ENCODE measurements around the gene XK. TPM values are rescaled to one million over a fixed set of nuclear protein-coding genes. Genes with fewer than 3 reads are reported as not detected.

XK gene
- total RNA-seq, 1 experiment from 2014 or later, result 0.30 TPM

DNA sequence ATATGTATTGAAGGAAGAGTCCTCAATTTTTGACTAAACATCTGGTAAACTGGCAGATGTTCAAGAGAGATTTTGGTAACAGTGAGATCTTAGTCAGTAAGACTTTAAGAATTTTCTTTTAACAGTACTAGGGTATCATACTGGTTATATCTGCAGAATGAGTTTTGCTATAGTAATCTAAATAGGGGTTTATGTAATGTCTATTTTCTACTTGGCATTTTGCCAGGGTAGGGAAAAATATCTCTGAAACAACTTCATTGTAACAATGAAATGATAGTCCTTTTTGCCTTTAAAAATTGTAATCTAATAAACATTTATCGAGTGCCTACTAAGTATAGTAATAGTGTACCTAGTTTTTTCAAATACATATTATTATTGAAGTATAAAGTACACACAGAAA, 32.1 kb downstream of the XK start:
- no peak for DNase-seq (ENCODE audit: low spot score)
- no peak overlapping the region for H3K27ac ChIP-seq (ENCODE audit: low read depth, low read length, poor library complexity, severe bottlenecking)
- intact Hi-C loops (cut with micrococcal nuclease; ENCODE audit: unreplicated experiment), result no loop called here
- H3K4me1 ChIP-seq (ENCODE audit: insufficient read depth, low read length, poor library complexity, severe bottlenecking), result no peaks in the 10 kb centered on the region
- POLR2A ChIA-PET (ENCODE audit: low non-redundant PET), result no interaction called here
- no peaks in the 10 kb centered on the region for H3K9me3 ChIP-seq (ENCODE audit: low read depth, low read length, poor library complexity, severe bottlenecking)
- CTCF ChIA-PET, result no interaction called here
- TF ChIP-seq EZH2 (IDR thresholded peaks at IDR 0.05; ENCODE audit: borderline replicate concordance, low read depth, low read length, poor library complexity, severe bottlenecking), result no peak
- TF ChIP-seq, protein P1, sequence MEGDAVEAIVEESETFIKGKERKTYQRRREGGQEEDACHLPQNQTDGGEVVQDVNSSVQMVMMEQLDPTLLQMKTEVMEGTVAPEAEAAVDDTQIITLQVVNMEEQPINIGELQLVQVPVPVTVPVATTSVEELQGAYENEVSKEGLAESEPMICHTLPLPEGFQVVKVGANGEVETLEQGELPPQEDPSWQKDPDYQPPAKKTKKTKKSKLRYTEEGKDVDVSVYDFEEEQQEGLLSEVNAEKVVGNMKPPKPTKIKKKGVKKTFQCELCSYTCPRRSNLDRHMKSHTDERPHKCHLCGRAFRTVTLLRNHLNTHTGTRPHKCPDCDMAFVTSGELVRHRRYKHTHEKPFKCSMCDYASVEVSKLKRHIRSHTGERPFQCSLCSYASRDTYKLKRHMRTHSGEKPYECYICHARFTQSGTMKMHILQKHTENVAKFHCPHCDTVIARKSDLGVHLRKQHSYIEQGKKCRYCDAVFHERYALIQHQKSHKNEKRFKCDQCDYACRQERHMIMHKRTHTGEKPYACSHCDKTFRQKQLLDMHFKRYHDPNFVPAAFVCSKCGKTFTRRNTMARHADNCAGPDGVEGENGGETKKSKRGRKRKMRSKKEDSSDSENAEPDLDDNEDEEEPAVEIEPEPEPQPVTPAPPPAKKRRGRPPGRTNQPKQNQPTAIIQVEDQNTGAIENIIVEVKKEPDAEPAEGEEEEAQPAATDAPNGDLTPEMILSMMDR (conservative IDR thresholded peaks at IDR 0.05; ENCODE audit: low read depth, low read length), result no peak
- H3K4me3 ChIP-seq (ENCODE audit: low read depth, low read length, poor library complexity, severe bottlenecking), result no peak overlapping the region
- no peaks in the 10 kb centered on the region for H3K27me3 ChIP-seq (replicated peaks; ENCODE audit: insufficient read depth, low read depth, low read length, poor library complexity)
- BruUV-seq (replicated peaks), result no TSS peak
- H3K36me3 ChIP-seq (ENCODE audit: insufficient read depth, low read length, poor library complexity, severe bottlenecking), result no peaks in the 10 kb centered on the region

- no peak for TF ChIP-seq EZH2 (IDR thresholded peaks at IDR 0.05; ENCODE audit: borderline replicate concordance, low read depth, low read length, poor library complexity, severe bottlenecking)
- TF ChIP-seq, protein P1 (conservative IDR thresholded peaks at IDR 0.05; ENCODE audit: low read depth, low read length), result no peak
- no peaks in the 10 kb centered on the region for H3K4me1 ChIP-seq (ENCODE audit: insufficient read depth, low read length, poor library complexity, severe bottlenecking)
- POLR2A ChIA-PET (ENCODE audit: low non-redundant PET), result no interaction called here
- intact Hi-C loops (cut with micrococcal nuclease; ENCODE audit: unreplicated experiment), result no loop called here
- no peaks in the 10 kb centered on the region for H3K36me3 ChIP-seq (ENCODE audit: insufficient read depth, low read length, poor library complexity, severe bottlenecking)
- CTCF ChIA-PET, result no interaction called here
- H3K4me3 ChIP-seq (ENCODE audit: low read depth, low read length, poor library complexity, severe bottlenecking), result no peak overlapping the region
- no TSS peak for BruUV-seq (replicated peaks)
- no peaks in the 10 kb centered on the region for H3K9me3 ChIP-seq (ENCODE audit: low read depth, low read length, poor library complexity, severe bottlenecking)
- no peaks in the 10 kb centered on the region for H3K27me3 ChIP-seq (replicated peaks; ENCODE audit: insufficient read depth, low read depth, low read length, poor library complexity)
- DNase-seq (ENCODE audit: low spot score), result no peak
- H3K27ac ChIP-seq (ENCODE audit: low read depth, low read length, poor library complexity, severe bottlenecking), result no peak overlapping the region
These were observed 37.0 kb downstream of the XK start for GRCh38 chrX:37722595-37722994.

GRCh38 chrX:37726346-37726745, 40.8 kb downstream of the XK start:
- Histone ChIP-seq H3K4me1 (ENCODE audit: insufficient read depth, low read length, poor library complexity, severe bottlenecking) (no peaks in the 10 kb centered on the region), H3K36me3 (ENCODE audit: insufficient read depth, low read length, poor library complexity, severe bottlenecking) (no peaks in the 10 kb centered on the region), H3K4me3 (ENCODE audit: low read depth, low read length, poor library complexity, severe bottlenecking) (no peak overlapping the region), H3K27me3 (replicated peaks; ENCODE audit: insufficient read depth, low read depth, low read length, poor library complexity) (no peaks in the 10 kb centered on the region), H3K27ac (ENCODE audit: low read depth, low read length, poor library complexity, severe bottlenecking) (no peak overlapping the region), H3K9me3 (ENCODE audit: low read depth, low read length, poor library complexity, severe bottlenecking) (no peaks in the 10 kb centered on the region)
- intact Hi-C loops (cut with micrococcal nuclease; ENCODE audit: unreplicated experiment), result no loop called here
- no TSS peak for BruUV-seq (replicated peaks)
- POLR2A ChIA-PET (ENCODE audit: low non-redundant PET), result no interaction called here
- DNase-seq (ENCODE audit: low spot score), result no peak
- CTCF ChIA-PET, result no interaction called here
- no peak for TF ChIP-seq EZH2 (IDR thresholded peaks at IDR 0.05; ENCODE audit: borderline replicate concordance, low read depth, low read length, poor library complexity, severe bottlenecking)
- TF ChIP-seq, protein P1 (conservative IDR thresholded peaks at IDR 0.05; ENCODE audit: low read depth, low read length), result no peak
